Mesenchymal stem cell (in vitro differentiated cells and primary cell): ENCODE results near the gene SPTBN1.

ENCODE experiments used
- DNase-seq: peaks from one replicate; pipeline ENCODE4 v3.0.0-alpha.2; 2013
- H2AFZ ChIP-seq: one replicate; pipeline ENCODE4 v1.6.1; 2013; ENCODE audit warnings: low read depth, mild to moderate bottlenecking, control low read depth, inconsistent platforms, low read length, moderate library complexity
- H2AK5ac ChIP-seq: 2 replicates; pipeline ENCODE4 v1.6.1; 2013; ENCODE audit warnings: low read length, moderate library complexity, mild to moderate bottlenecking, inconsistent platforms; ENCODE audit not compliant: severe bottlenecking
- H2BK120ac ChIP-seq: one replicate; pipeline ENCODE4 v1.6.1; 2013; ENCODE audit warnings: low read depth, mild to moderate bottlenecking, inconsistent platforms, low read length, moderate library complexity
- H2BK12ac ChIP-seq, 2 experiments: one replicate each; pipeline ENCODE4 v1.6.1; 2013; ENCODE audit warnings: inconsistent platforms in 2 of 2, low read length in 2 of 2, mild to moderate bottlenecking in 2 of 2, moderate library complexity in 2 of 2, control low read depth in 1 of 2
- H2BK15ac ChIP-seq: one replicate; pipeline ENCODE4 v1.6.1; 2013; ENCODE audit warnings: mild to moderate bottlenecking, low read depth, inconsistent platforms; ENCODE audit not compliant: poor library complexity, severe bottlenecking
- H2BK5ac ChIP-seq: 2 replicates; pipeline ENCODE4 v1.6.1; 2013; ENCODE audit warnings: low read depth, mild to moderate bottlenecking, low read length, control low read depth, inconsistent platforms; ENCODE audit not compliant: poor library complexity, severe bottlenecking
- H3K14ac ChIP-seq, 2 experiments: one replicate each; pipeline ENCODE4 v1.6.1; 2013; ENCODE audit warnings: inconsistent platforms in 2 of 2, low read length in 2 of 2, control low read depth in 1 of 2, mild to moderate bottlenecking in 1 of 2, moderate library complexity in 1 of 2
- H3K18ac ChIP-seq, 2 experiments: one replicate each; pipeline ENCODE4 v1.6.1; 2013; ENCODE audit warnings: inconsistent platforms in 2 of 2, low read length in 2 of 2, control low read depth in 1 of 2, low read depth in 1 of 2, mild to moderate bottlenecking in 1 of 2
- H3K23ac ChIP-seq, 2 experiments: one replicate each; pipeline ENCODE4 v1.6.1; 2013; ENCODE audit warnings: inconsistent platforms in 2 of 2, low read length in 2 of 2, mild to moderate bottlenecking in 2 of 2, moderate library complexity in 2 of 2, control low read depth in 1 of 2
- H3K27ac ChIP-seq: 2 replicates; pipeline ENCODE4 v1.5.1; 2013; ENCODE audit warnings: mild to moderate bottlenecking, moderate library complexity, low read length, control low read depth, inconsistent platforms; ENCODE audit not compliant: poor library complexity, severe bottlenecking
- H3K27me3 ChIP-seq, 2 experiments: 2 replicates each; pipeline versions ENCODE4 v1.6.1 to v1.7.0; 2013; ENCODE audit warnings: low read length in 2 of 2, mild to moderate bottlenecking in 2 of 2, moderate library complexity in 2 of 2, control low read depth in 1 of 2, inconsistent platforms in 1 of 2; ENCODE audit not compliant: control insufficient read depth in 1 of 2, insufficient read depth in 1 of 2
- H3K36me3 ChIP-seq, 2 experiments: 2 replicates each; pipeline versions ENCODE4 v1.6.1 to v1.7.0; 2013; ENCODE audit warnings: low read length in 2 of 2, control low read depth in 1 of 2, inconsistent platforms in 1 of 2, low read depth in 1 of 2, mild to moderate bottlenecking in 1 of 2; ENCODE audit not compliant: insufficient read depth in 2 of 2, control insufficient read depth in 1 of 2
- H3K4ac ChIP-seq, 2 experiments: one replicate each; pipeline ENCODE4 v1.6.1; 2013; ENCODE audit warnings: inconsistent platforms in 2 of 2, low read length in 2 of 2, mild to moderate bottlenecking in 2 of 2, moderate library complexity in 2 of 2, control low read depth in 1 of 2, low read depth in 1 of 2
- H3K4me1 ChIP-seq: 2 replicates; pipeline ENCODE4 v1.6.1; 2013; ENCODE audit warnings: low read depth, low read length, control low read depth; ENCODE audit not compliant: control insufficient read depth, insufficient read depth
- H3K4me2 ChIP-seq: 2 replicates; pipeline ENCODE4 v1.6.1; 2013; ENCODE audit warnings: low read length, mild to moderate bottlenecking, inconsistent platforms; ENCODE audit not compliant: poor library complexity, severe bottlenecking
- H3K4me3 ChIP-seq, 2 experiments: 2 replicates each; pipeline versions ENCODE4 v1.5.1 to v1.7.0; 2013; ENCODE audit warnings: low read length in 2 of 2, mild to moderate bottlenecking in 2 of 2, control low read depth in 1 of 2, low read depth in 1 of 2; ENCODE audit not compliant: insufficient read depth in 1 of 2
- H3K79me1 ChIP-seq: replicated peaks from 2 replicates; pipeline ENCODE4 v1.6.1; 2013; ENCODE audit warnings: mild to moderate bottlenecking, control low read depth, low read length, inconsistent platforms; ENCODE audit not compliant: poor library complexity, severe bottlenecking
- H3K9ac ChIP-seq: 2 replicates; pipeline ENCODE4 v1.7.0; 2013; ENCODE audit warnings: mild to moderate bottlenecking, low read length, moderate library complexity
- H3K9me3 ChIP-seq: 2 replicates; pipeline ENCODE4 v1.7.0; 2013; ENCODE audit warnings: mild to moderate bottlenecking, low read length; ENCODE audit not compliant: control insufficient read depth
- H4K8ac ChIP-seq: one replicate; pipeline ENCODE4 v1.6.1; 2013; ENCODE audit warnings: inconsistent platforms, mild to moderate bottlenecking, low read length, moderate library complexity
- H4K91ac ChIP-seq: one replicate; pipeline ENCODE4 v1.6.1; 2013; ENCODE audit warnings: mild to moderate bottlenecking, low read length, inconsistent platforms
- WGBS: methylation state at CpG from one replicate; pipeline ENCODE4 v1.1.7; 2013; ENCODE audit warnings: mixed read lengths; 5-methylcytosine and 5-hydroxymethylcytosine counted together

SPTBN1 gene

GRCh38 chr2:54570321-54570855, 114.3 kb downstream of the SPTBN1 start:
- Histone ChIP-seq H3K79me1 (no peaks in the 10 kb centered on the region), H3K27me3 (no peaks in the 10 kb centered on the region), H3K4me1 (peaks cover 24% of the 10 kb centered on the region), H3K36me3 (peaks cover 0 to 4% of the 10 kb centered on the region in 2 experiments), H3K4ac (peak overlapping the region; percentile 15 to 32), H3K14ac (no peak overlapping the region), H2AK5ac (peak overlapping the region; percentile 96), H2AFZ (no peak overlapping the region), H2BK120ac (no peak overlapping the region), H3K27ac (peak overlapping the region; percentile 98), H2BK15ac (no peak overlapping the region), H2BK5ac (peak overlapping the region; percentile 15), H2BK12ac (peak overlapping the region in 1 of 2 experiments; percentile 38), H4K91ac (no peak overlapping the region), H3K9me3 (no peaks in the 10 kb centered on the region), H3K23ac (no peak overlapping the region), H3K4me2 (no peak overlapping the region), H3K18ac (peak overlapping the region; percentile 77 to 82), H3K9ac (peak overlapping the region; percentile 60), H4K8ac (peak overlapping the region; percentile 7), H3K4me3 (no peak overlapping the region)
- no peak for DNase-seq
- WGBS, result 93% methylated on average over 5 of the region's 5 CpGs

- Histone ChIP-seq H3K4me1 (peaks cover 26% of the 10 kb centered on the region), H2BK15ac (no peak overlapping the region), H3K79me1 (no peaks in the 10 kb centered on the region), H3K4ac (peak overlapping the region in 1 of 2 experiments; percentile 41), H2AK5ac (peak overlapping the region; percentile 92), H3K18ac (peak overlapping the region in 1 of 2 experiments; percentile 33), H3K9ac (peak overlapping the region; percentile 60), H3K9me3 (no peaks in the 10 kb centered on the region), H3K23ac (no peak overlapping the region), H3K14ac (no peak overlapping the region), H3K4me2 (peak overlapping the region; percentile 39), H3K36me3 (peaks cover 0 to 4% of the 10 kb centered on the region in 2 experiments), H3K27ac (peak overlapping the region; percentile 98), H2BK120ac (peak overlapping the region; percentile 8), H3K4me3 (no peak overlapping the region), H4K91ac (no peak overlapping the region), H2BK5ac (peak overlapping the region; percentile 66), H3K27me3 (no peaks in the 10 kb centered on the region), H4K8ac (no peak overlapping the region), H2AFZ (no peak overlapping the region), H2BK12ac (peak overlapping the region in 1 of 2 experiments; percentile 83)
- 6% methylated on average over 7 of the region's 10 CpGs for WGBS
- DNase-seq, result peak; percentile 95
Observed at GRCh38 chr2:54570925-54571694, 115.0 kb downstream of the SPTBN1 start.

GRCh38 chr2:54572262-54572635, 116.1 kb downstream of the SPTBN1 start:
- H3K79me1 ChIP-seq, result no peaks in the 10 kb centered on the region
- no peak overlapping the region for H3K23ac ChIP-seq
- H2AK5ac ChIP-seq, result peak overlapping the region; percentile 66

More at GRCh38 chr2:54572262-54572635, 116.1 kb downstream of the SPTBN1 start:
- no peak overlapping the region for H3K14ac ChIP-seq
- peaks cover 29% of the 10 kb centered on the region for H3K4me1 ChIP-seq
- no peaks in the 10 kb centered on the region for H3K27me3 ChIP-seq
- H2BK5ac ChIP-seq, result no peak overlapping the region
- no peak overlapping the region for H4K91ac ChIP-seq
- H2BK15ac ChIP-seq, result no peak overlapping the region
- H3K4ac ChIP-seq, result no peak overlapping the region
- H4K8ac ChIP-seq, result no peak overlapping the region
- peak overlapping the region in 1 of 2 experiments; percentile 95 for H3K18ac ChIP-seq
- H2AFZ ChIP-seq, result no peak overlapping the region
- H3K9ac ChIP-seq, result peak overlapping the region; percentile 60
- no peak overlapping the region for H3K4me2 ChIP-seq
- H3K9me3 ChIP-seq, result no peaks in the 10 kb centered on the region
- H3K27ac ChIP-seq, result peak overlapping the region; percentile 100
- DNase-seq, result peak; percentile 92
- WGBS, result 0% methylated on average over 4 of the region's 4 CpGs
- H2BK120ac ChIP-seq, result peak overlapping the region; percentile 77
- no peak overlapping the region for H2BK12ac ChIP-seq
- H3K4me3 ChIP-seq, result peak overlapping the region in 1 of 2 experiments; percentile 19
- H3K36me3 ChIP-seq, result peaks cover 0 to 8% of the 10 kb centered on the region in 2 experiments
